Colonic mucosa (tissue), 4 donors: Measurements from ENCODE around the gene TMPRSS11F. TPM values are rescaled to one million over a fixed set of nuclear protein-coding genes. Genes with fewer than 3 reads are reported as not detected.
"Not testable (repeated sequence)": the region's sequence is repeated elsewhere in the genome, so short reads cannot be mapped to it uniquely, and the experiment has no call there.

ENCODE experiments used
- DNase-seq: peaks from one replicate; pipeline ENCODE4 v3.0.0-alpha.2; 2020
- H3K27ac ChIP-seq: fragments of 200-600 bp; one replicate; pipeline ENCODE4 v1.8.0; 2021
- H3K27me3 ChIP-seq: fragments of 200-600 bp; one replicate; pipeline ENCODE4 v1.8.0; 2021
- H3K36me3 ChIP-seq: fragments of 200-600 bp; one replicate; pipeline ENCODE4 v1.8.0; 2021
- H3K4me1 ChIP-seq: fragments of 200-600 bp; one replicate; pipeline ENCODE4 v1.8.0; 2021; ENCODE audit warnings: mild to moderate bottlenecking
- H3K4me3 ChIP-seq: fragments of 200-600 bp; one replicate; pipeline ENCODE4 v1.8.0; 2021
- H3K9ac ChIP-seq, 2 donors: one replicate each; pipeline ENCODE4 v1.7.0; 2013; ENCODE audit warnings: control low read depth in 2 of 2, low read depth in 2 of 2, low read length in 2 of 2
- H3K9me3 ChIP-seq: fragments of 200-600 bp; one replicate; pipeline ENCODE4 v1.8.0; 2021
- CTCF ChIP-seq: fragments of 200-600 bp; IDR thresholded peaks from one replicate; pipeline ENCODE4 v1.8.0; 2022; ENCODE audit warnings: antibody characterized with exemption, mild to moderate bottlenecking
- intact Hi-C: fragments of 100-400 bp; cut with DNase I; formaldehyde crosslinking; loops from one replicate; pipeline ENCODE4 v1.14.1; 2022
- total RNA-seq, 2 donors: library from RNA; stranded (reverse); fragmentation: NEBNext Ultra II Directional in 1 of 2; extraction: Animal tissue kit (Norgen Biotek cat#: 25700) in 1 of 2; gene quantifications; one replicate each; pipeline ENCODE4 v1.2.1, GENCODE V29; 2021
- donor health status: healthy.
- donor health status: DM: no; HTN: no; CAD: no.
- donor health status: DM: no; HTN: no; CAD: no.

The TMPRSS11F gene
- total RNA-seq, result not detected

GRCh38 chr4:68129793-68130192 is at the start of gene TMPRSS11F:
TMPRSS11F (minus strand) TSS chr4:68129869; CDS start chr4:68129820, 49 bp downstream.
- no peaks in the 10 kb centered on the region for H3K27me3 ChIP-seq
- no peaks in the 10 kb centered on the region for H3K36me3 ChIP-seq
- H3K4me3 ChIP-seq, result no peak within 1 kb of the TSS
- no peak for DNase-seq
- H3K4me1 ChIP-seq, result no peaks in the 10 kb centered on the region
- H3K27ac ChIP-seq, result no peak within 1 kb of the TSS
- H3K9ac ChIP-seq, result no peak within 1 kb of the TSS
- no peaks in the 10 kb centered on the region for H3K9me3 ChIP-seq
- intact Hi-C loops, result no loop called here
- TF ChIP-seq CTCF, result no peak

GRCh38 chr4:68176904-68177303 is 47.2 kb upstream of the TMPRSS11F start:
- Histone ChIP-seq H3K9ac (no peak overlapping the region), H3K27me3 (no peaks in the 10 kb centered on the region), H3K4me3 (no peak overlapping the region), H3K36me3 (no peaks in the 10 kb centered on the region), H3K4me1 (no peaks in the 10 kb centered on the region), H3K9me3 (no peaks in the 10 kb centered on the region), H3K27ac (no peak overlapping the region)
- intact Hi-C loops, result loop anchor here (10.0 kb wide), 1 partner anchor 192 kb away; no protein-coding TSS in a partner anchor
- no peak for DNase-seq
- TF ChIP-seq CTCF, result no peak

- no peak overlapping the region for H3K4me3 ChIP-seq
- H3K9me3 ChIP-seq, result no peaks in the 10 kb centered on the region
- intact Hi-C loops, result loop anchor here (10.0 kb wide), 1 partner anchor 192 kb away; no protein-coding TSS in a partner anchor
- no peaks in the 10 kb centered on the region for H3K27me3 ChIP-seq
- no peak overlapping the region for H3K27ac ChIP-seq
- no peaks in the 10 kb centered on the region for H3K36me3 ChIP-seq
- H3K9ac ChIP-seq, result no peak overlapping the region
- DNase-seq, result no peak
- no peaks in the 10 kb centered on the region for H3K4me1 ChIP-seq
- TF ChIP-seq CTCF, result no peak
Measured at GRCh38 chr4:68176500-68176899, 46.8 kb upstream of the TMPRSS11F start.

- no peaks in the 10 kb centered on the region for H3K36me3 ChIP-seq
- H3K27me3 ChIP-seq, result no peaks in the 10 kb centered on the region
- intact Hi-C loops, result loop anchor here (10.0 kb wide), 1 partner anchor 191 kb away; no protein-coding TSS in a partner anchor
- no peak overlapping the region for H3K4me3 ChIP-seq
- no peak overlapping the region for H3K27ac ChIP-seq
- no peaks in the 10 kb centered on the region for H3K9me3 ChIP-seq
- no peak overlapping the region for H3K9ac ChIP-seq
- peak; percentile 34 for DNase-seq
- TF ChIP-seq CTCF, result peak; percentile 44
- H3K4me1 ChIP-seq, result no peaks in the 10 kb centered on the region
Measured at GRCh38 chr4:68175562-68176155, 46.0 kb upstream of the TMPRSS11F start.

- H3K9ac ChIP-seq, DNase-seq, H3K27me3 ChIP-seq, H3K9me3 ChIP-seq, H3K27ac ChIP-seq, H3K4me1 ChIP-seq, H3K4me3 ChIP-seq, H3K36me3 ChIP-seq: not testable (repeated sequence)
- intact Hi-C loops, result loop anchor here (10.0 kb wide), 1 partner anchor 190 kb away; no protein-coding TSS in a partner anchor
Measured at GRCh38 chr4:68174389-68174788, 44.7 kb upstream of the TMPRSS11F start.

GRCh38 chr4:68172147-68172546 is 42.5 kb upstream of the TMPRSS11F start:
- DNase-seq, result not testable (repeated sequence)
- intact Hi-C loops, result loop anchor here (10.0 kb wide), 1 partner anchor 187 kb away; no protein-coding TSS in a partner anchor

More at GRCh38 chr4:68172147-68172546, 42.5 kb upstream of the TMPRSS11F start:
- not testable (repeated sequence) for H3K27me3 ChIP-seq, H3K4me3 ChIP-seq, H3K9me3 ChIP-seq, H3K36me3 ChIP-seq, H3K4me1 ChIP-seq, H3K27ac ChIP-seq, H3K9ac ChIP-seq
